NAMALWA (cell line): ENCODE measurements around the gene NBEA.
"Not testable (repeated sequence)": the region's sequence is repeated elsewhere in the genome, so short reads cannot be mapped to it uniquely, and the experiment has no call there.

Experiments
- DNase-seq: peaks from one replicate; pipeline ENCODE4 v3.0.0-alpha.2; 2015; ENCODE audit warnings: low spot score

Gene NBEA

DNA sequence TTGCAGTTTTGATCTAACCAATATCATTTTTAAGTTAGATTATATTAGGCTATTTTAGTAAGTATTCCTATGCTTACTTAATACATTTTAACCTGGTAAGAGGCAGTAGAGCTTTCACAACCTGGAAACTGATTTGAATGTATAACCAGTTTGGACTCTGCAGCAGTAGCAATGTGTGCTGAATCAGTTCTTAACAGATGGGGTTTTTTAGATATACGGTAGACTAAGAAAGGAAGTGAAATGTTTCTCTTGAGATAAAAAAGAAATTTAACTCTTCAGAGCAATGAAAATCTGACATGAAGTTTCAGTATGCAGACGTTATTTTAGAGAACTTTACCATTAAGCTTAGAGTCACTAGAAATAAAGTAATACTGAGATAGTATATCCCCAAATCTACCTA, 2.7 kb downstream of the NBEA start:
- peak; percentile 38 for DNase-seq

DNA sequence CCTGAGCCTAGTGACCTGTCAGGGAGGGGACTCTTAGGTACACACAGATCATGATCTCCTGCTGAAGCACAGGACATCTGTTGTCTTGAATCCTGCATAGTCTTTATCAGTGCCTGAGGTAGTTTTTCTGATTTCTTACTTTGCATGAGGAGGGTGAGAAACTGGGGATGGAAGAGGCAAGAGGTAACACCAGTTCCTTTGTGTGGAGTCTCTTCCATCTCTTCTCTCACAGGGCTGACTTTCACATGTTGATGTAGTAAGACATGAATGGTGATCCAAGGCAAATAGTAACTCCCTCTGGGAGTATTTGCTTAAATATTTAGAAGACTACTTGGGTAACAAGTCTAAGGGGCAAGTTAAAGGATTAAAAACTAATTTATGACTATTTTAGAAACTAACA, 9.5 kb downstream of the NBEA start:
- DNase-seq: no peak

DNA sequence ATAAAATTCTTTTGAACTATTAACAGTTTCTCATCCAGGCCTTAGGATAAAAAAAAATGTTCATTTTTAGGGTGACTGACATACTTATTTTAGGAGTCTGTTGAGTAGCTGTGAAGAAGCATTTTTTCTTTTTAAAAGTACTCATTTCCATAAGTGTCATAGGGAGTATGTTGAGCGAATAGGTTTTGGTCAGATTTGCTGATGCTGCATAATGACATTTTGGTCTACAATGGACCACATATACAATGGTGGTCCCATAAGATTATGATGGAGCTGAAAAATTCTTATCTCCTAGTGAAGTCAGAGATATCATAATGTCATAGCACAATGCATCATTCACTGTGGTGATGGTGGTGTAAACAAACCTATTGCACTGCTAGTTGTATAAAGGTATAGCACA, 17.4 kb downstream of the NBEA start:
- no peak for DNase-seq

DNA sequence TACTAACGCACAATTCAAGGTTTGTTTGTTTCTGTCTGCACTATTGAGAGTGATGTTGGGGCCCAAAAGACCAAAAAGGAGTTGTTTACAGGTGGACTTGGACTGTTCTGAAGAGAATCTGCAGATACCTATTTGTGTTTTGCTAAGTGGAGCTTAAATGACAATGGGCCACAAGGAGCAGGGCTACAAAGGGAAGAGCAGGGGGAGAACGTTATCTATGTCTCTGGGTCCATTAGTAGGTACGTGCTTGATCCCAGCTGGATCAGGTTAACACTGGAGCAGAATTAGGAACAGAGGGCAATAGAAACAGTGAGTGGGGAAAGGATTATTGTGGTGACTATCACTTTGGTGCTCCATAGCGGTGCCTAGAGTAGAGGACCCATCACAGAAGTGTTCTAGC, 22.5 kb downstream of the NBEA start:
- no peak for DNase-seq

DNA sequence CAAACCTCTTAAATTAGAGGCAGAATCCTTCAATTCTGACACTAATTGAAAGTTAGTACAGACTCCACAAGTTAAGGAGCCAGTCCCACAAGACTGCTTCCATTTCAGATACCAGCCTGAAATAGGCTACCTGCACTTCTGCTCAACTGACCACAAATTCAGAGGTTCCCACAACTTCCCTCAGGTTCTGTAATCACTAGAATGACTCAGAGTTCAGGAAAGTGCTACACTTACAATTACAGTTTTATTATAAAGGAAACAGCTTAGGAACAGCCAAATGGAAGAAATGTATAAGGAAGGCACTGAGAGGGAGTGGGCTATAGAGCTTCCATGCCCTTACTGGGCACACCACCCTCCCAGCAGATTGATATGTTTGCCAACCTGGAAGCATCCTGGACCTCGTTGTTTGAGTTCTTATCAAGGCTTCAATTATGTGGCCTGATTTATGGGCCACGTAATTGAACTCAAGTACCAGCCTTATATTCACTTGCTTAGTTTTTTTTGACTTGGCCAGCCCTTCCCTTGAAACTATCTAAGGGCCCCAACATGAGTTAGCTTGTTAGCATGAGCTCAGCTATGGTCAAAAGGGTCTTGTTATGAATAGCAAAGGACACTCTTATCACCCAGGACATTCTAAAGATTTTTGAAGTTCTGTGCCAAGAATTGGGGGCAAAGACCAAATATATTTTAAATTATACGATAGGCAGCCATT, 25.9 kb downstream of the NBEA start:
- no peak for DNase-seq

DNA sequence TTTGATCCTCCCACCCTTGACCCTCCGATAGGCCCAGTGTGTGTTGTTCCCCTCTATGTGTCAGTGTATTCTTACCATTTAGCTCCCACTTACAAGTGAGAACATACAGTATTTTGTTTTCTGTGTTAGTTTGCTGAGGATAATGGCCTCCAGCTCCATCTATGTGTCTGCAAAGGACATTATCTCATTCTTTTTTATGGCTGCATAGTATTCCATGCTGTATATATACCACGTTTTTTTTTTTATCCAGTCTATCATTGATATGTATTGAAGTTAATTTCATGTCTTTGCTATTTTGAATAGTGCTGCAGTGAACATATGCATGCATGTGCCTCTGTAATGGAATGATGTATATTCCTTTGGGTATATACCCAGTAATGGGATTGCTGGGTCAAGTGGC, 27.5 kb downstream of the NBEA start:
- DNase-seq: not testable (repeated sequence)

DNA sequence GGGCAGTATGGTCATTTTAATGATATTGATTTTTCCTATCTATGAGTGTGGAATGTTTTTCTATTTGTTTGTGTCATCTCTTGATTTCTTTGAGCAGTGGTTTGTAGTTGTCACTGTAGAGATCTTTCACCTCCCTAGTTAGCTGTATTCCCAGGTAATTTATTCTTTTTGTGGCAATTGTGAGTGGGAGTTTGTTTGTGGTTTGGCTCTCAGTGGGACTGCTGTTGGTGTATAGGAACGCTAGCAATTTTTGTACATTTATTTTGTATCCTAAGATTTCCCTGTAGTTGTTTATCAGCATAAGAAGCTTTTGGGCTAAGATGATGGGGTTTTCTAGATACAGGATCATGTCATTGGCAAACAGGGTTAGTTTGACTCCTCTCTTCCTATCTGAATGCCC, 28.9 kb downstream of the NBEA start:
- no peak for DNase-seq

DNA sequence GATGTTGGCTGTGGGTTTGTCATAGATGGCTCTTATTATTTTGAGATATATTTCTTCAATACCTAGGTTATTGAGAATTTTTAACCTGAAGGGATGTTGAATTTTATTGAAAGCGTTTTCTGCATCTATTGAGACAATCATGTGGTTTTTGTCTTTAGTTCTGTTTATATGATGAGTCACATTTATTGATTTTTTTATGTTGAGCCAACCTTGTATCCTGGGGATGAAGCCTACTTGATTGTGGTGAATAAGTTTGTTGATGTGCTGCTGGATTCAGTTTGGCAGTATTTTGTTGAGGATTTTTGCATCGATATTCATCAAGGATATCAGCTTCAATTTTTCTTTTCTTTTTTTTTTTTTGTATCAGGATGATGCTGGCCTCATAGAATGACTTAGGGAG, 29.4 kb downstream of the NBEA start:
- DNase-seq: no peak

DNA sequence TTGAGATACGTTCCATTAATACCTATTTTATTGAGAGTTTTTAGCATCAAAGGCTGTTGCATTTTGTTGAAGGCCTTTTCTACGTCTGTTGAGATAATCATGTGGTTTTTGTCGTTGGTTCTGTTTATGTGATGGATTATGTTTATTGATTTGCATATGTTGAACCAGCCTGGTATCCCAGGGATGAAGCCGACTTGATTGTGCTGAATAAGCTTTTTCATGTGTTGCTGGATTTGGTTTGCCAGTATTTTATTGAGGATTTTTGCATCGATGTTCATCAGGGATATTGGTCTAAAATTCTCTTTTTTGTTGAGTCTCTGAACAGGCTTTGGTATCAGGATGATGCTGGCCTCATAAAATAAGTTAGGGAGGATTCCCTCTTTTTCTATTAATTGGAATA, 43.1 kb downstream of the NBEA start:
- DNase-seq: not testable (repeated sequence)

DNA sequence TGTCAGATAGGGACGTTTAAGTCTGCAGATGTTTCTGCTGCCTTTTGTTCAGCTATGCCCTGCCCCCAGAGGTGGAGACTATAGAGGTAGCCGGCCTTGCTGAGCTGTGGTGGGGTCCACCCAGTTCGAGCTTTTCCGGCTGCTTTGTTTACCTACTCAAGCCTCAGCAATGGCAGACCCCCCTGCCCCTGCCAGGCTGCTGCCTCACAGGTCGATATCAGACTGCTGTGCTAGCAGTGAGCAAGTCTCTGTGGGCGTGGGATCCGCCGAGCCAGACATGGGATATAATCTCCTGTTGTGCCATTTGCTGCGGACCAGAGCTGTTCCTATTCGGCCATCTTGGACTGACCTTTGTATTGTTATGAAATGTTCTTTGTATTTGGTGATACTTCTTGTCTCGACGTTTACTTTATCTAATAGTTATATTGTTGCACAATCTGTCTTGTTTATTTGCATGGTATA, 46.3 kb downstream of the NBEA start:
- DNase-seq: no peak

DNA sequence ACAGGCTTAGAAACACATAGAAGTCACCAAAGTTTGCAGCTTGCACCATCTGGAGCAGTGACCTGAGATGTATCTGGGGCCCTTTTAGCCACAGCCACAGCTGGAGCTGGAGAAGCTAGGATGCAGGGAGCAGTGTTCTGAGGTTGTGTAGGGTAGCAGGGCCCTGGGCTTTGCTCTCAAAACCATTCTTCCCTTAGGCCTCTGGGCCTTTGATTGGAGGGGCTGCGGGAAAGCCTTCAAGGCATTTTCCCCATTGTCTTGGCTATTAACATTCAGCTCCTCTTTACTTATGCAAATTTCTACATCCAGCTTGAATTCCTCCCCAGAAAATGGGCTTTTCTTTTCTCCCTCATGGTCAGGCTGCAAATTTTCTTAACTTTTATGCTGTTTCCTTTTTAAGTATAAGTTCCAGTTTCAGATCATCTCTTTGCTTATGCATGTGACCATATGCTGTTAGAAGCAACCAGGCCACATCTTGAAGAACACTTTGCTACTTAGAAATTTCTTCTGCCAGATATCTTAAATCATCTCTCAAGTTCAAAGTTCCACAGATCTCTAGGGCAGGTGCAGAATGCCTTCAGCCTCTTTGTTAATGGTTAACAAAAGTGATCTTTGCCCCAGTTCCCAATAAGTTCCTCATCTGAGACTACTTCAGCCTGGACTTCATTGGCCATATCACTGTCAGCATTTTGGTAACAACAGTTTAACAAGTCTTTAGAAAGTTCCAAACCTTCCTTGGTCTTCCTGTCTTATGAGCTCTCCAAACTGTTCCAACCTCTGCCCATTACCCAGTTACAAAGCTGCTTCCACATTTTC, 48.5 kb downstream of the NBEA start:
- no peak for DNase-seq

DNA sequence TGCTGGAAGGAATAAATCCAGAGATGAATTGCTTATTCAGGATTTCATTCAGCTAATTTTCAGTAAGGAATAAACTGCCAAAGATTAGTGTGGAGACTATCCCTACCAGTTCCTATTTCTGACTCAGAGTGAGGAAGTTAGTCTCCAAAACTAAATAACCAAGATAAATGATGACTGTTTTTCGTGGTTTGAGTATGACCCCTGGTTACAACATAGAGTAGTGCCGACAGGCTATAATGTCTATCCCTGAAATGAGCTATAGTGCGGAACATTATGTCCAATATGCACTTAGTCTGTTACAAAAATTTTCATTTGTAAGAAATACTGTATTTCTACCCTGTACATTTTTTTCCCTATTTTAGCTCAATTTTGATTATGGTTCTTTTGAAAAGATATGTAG, 51.4 kb downstream of the NBEA start:
- DNase-seq: no peak

DNA sequence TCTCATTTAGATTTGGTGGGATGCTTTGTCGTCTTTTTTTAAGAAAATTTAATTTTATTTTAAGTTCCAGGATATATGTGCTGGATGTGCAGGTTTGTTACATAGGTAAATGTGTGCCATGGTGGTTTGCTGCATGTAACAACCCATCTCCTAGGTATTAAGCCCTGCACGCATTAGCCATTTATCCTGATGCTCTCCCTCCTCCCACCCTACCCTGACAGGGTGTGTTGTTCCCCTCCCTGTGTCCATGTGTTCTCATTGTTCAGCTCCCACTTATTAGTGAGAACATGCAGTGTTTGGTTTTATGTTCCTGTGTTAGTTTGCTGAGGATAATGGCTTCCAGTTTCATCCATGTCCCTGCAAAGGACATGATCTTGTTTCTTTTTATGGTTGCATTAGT, 61.7 kb downstream of the NBEA start:
- not testable (repeated sequence) for DNase-seq

DNA sequence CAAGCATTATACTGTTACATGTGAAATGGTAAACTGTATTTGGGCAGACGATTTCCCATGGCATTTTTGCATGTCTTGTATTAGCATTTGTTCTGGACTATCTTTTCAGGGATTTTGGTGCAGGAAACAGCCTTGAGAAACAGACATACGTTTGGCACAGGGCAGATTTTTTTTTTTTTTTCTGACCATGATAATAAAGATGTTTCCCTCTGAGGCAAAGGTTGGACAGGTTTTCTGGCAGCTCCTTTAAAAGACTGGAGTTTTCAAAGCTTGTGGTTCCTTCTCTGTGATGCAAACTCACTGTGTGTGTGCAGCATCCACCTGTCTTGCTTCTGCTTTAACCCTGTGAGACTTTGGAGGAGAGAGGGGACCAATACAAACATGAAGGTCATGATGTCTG, 63.0 kb downstream of the NBEA start:
- DNase-seq: no peak

DNA sequence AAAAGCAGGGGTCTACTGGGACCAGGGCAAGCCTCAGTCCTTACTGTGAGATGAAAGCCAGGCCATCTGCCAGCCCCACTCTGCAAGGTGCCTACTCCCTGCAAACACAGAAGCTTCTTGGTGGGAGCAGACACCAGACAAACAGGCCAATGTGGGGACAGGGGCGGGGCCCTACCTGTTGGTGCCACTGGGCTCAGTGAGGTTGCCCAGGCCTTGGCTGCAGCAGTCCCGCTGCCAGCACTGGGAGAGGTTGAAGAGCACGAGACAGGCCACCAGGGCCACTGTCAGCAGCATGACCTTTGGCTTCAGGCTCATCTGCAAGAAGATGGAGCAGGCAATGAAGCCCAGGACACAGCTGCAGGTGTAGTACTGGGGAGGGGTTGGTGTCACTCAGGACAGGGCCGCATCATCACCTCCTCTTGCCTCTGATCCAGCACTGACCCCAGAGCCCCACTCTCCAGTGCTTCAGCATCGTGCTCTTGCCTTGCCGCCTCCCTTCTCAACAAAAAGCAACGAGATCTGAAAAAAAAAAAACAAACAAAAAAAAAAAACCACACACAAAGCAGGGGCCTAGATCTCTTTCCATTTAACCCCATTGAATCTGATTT, 72.6 kb downstream of the NBEA start:
- no peak for DNase-seq

DNA sequence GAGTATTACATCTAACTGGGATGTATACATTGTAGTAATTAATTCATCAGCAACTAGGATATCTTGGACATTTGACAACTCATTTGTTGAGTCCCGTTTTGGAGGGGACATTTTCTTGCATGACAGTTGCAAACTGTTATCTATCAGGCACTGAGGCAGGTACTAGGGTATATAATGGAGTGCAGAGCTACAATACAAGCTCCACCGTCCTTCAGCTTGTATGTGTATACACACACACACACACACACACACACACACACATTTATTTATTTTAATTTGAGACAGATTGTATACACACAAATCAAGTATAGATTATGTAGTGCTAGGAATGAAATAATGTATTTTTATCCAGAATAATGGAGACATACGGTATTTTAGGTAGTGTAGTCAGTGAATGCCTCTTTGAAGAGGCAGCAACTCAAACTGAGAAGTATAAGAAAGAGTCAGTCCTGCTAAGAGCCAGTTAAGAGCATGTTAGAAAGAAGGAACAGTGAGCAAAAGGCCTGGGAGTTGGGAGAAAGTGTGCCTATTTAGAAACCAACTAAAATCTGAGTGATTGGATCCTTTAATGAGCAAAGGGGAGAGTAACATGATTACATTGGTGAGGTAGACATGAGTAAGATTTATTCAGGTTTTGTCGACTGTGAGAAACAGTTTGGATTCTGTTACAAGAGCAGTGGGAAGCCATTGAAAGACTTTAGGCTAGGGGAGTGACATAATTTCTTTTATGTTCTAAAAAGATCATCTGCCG, 74.5 kb downstream of the NBEA start:
- no peak for DNase-seq

DNA sequence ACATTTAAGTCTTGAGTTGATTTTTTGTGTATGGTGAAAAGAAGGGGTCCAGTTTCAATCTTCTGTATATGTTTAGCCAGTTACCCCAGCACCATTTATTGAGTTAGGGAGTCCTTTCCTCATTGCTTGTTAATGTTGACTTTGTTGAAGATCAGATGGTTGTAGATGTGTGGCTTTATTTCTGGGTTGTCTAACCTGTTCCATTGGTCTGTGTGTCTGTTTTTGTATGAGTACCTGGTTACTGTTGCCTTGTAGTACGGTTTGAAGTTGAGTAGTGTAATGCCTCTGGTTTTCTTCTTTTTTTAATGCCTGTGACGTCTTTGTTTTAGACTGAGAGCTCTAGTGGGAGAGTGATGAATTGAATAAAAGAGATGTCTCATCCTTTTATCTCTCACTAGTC, 83.2 kb downstream of the NBEA start:
- DNase-seq: no peak

DNA sequence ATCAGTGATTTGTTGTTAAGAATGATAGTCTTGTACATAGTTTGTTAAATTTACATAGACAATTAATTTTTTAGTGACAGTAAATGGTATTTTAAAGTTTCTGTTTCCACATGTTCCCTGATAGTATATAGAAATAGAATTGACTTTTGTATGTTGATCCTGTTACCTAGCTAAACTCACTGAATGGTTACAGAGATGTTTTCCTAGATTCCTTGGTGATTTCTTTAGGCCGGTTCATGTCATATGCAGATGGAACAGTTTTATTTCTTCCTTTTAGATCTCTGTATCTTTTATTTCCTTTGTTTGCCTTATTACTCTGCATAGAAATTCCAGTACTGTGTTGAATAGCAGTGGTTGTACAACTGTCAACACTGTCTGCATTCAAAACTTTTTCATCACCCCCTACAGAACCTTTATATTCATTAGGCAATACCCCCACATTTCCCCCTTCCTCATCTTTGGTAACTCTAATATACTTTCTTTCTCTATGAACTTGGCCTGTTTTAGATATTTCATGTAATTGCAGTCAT, 86.3 kb downstream of the NBEA start:
- DNase-seq: no peak

DNA sequence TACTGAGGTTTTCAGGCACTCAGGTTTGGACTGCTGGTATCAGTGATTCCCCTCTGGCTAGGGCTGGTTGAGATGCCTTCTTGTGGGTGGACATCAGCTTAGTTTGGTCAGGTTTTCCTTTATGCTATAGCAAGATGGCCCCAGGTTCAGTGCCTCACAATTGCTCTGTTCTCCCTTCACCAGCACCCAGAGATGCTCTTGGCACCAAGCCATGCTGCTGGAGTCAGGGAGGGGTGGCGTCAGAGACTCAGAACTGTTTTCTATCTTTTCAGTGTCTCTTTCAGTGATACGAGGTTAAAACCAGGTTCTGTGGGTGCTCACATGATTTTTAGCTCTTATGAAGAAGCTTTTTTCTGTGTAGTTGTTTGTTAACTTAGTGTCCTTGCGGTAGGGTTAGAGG, 96.9 kb downstream of the NBEA start:
- DNase-seq: no peak

DNA sequence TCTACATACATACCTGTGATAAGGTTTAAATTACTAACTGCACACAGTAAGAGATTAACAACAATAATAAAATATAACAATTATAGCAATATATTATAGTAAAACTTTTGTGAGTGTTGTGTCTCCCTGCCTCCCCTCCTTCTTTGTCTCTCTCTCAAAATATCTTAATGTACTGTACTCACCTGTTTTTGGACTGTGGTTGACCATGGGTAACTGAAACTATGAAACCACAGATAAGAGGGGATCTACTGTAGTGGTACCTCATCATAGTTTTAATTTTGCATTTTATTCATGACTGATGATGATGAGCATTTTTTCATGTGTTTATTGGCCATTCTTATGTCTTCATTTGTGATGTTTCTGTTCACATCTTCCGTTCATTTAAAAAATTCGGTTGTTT, 104.5 kb downstream of the NBEA start:
- DNase-seq: no peak

DNA sequence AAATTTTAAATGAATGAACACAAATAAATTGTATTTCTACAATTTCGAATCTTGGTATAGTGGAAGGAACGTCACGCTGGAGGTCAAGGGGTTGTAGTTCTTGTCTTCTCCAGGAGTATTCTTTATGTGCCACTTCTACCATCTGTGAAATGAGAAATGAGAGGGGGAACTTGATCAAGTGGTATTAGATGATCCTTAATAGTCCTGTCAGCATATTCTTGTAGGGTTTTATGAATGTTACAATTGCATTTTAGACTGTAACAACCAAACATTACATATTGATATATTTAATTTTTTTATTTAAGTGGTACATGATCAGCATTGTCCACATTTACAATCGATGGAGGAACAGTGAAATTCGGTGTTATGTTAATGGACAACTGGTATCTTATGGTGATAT, 113.6 kb downstream of the NBEA start:
- no peak for DNase-seq

DNA sequence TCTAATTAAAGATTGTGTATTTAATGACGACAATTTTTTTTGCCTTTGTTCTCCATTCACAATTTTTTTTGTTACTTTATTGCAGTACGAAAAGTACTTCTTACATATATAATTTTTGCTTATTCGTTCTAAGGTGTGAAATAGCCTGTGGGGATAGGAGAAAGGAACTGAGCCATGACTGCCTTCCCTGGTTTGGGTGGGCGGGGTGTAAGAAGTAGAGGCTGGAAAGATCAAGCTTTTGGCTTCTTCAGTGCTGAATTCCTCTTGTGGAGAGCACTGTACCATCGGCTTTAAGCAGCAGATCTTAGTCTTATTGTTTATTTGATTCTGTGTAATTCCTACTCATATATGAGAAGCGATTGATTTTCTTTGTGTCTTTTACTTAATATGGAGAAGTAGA, 115.8 kb downstream of the NBEA start:
- no peak for DNase-seq
